GM18508 (cell line): ENCODE data around the gene VGLL1.

Experiments used
- ATAC-seq: cut with Tn5 transposase; IDR thresholded peaks from one replicate; pipeline ENCODE4 v1.9.1; 2021; ENCODE audit warnings: moderate number of reproducible peaks; ENCODE audit not compliant: insufficient read depth, unreplicated experiment

The VGLL1 gene, protein sequence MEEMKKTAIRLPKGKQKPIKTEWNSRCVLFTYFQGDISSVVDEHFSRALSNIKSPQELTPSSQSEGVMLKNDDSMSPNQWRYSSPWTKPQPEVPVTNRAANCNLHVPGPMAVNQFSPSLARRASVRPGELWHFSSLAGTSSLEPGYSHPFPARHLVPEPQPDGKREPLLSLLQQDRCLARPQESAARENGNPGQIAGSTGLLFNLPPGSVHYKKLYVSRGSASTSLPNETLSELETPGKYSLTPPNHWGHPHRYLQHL

DNA sequence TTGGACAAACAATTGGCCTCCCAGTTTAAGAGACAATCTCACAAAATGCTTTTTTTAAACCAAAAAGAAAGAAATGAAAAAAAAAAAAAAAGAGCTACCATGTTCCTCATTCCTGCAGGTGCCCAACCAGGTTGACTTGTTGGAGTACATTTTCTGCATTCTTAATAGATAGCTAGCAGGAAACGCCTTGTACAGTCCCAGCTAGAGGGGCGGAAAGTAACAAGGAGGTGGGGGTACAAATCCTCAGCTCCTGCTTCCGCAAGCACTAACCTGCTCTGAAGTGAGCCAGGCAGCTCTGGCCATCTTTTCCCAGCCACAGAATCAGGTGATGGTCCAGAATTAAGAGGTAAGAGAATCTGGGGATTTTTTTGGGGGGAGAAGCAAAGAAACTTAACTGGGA lies at the start of gene VGLL1:
VGLL1 (plus strand) TSS at position 265 of the 400 bp plus-strand sequence. CDS start 3,806 bp downstream, outside the sequence.
- no peak for ATAC-seq

DNA sequence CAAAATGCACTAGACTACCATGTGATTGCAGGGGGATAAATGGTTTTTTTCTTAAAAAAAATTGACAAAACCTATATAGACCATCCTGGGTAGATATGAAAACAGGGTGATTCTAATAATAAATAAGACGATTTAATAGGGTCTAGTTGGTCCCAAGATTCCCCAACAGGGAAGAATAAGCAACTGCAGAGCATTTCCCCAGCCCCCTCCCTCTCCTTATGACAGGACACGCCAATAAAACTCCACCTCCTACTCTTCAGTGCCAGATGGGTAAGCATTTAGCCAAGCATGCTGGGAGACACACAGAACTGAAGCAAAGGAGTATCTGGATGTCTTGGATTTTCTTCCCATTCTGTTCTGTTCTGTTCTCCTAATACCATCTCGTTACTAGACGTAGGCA lies 44.4 kb upstream of the VGLL1 start, which contains the start of gene BRS3:
BRS3 (plus strand) TSS at position 301 of the 400 bp plus-strand sequence. CDS start 168 bp downstream, outside the sequence.
- ATAC-seq: no peak

DNA sequence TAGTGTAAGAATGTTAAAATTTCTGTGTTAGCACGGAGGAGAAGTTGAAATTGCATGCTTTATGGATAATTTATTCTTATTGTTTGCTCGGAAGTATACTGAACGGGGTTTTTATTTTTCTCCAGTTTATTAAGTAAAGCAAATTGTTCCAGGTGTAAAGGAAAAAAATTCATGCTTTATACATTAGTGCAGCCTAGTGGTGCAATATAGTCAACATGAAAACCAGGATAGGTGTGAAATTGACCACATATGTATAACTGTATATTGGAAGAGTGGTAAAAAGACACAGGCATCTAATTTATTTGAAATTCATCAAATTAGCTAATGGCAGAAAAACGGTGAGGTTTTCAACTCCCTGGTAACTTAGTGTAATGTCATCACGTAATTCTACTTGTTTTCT lies 43.3 kb upstream of the VGLL1 start:
- no peak for ATAC-seq

DNA sequence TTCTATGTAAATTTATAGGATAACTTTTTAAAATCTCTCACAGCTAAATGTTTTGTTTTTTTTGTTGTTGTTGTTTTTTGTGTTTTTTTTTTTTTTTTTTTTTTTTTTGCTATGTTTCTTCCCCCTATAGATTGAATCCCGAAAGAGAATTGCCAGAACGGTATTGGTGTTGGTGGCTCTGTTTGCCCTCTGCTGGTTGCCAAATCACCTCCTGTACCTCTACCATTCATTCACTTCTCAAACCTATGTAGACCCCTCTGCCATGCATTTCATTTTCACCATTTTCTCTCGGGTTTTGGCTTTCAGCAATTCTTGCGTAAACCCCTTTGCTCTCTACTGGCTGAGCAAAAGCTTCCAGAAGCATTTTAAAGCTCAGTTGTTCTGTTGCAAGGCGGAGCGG lies 40.2 kb upstream of the VGLL1 start:
- no peak for ATAC-seq

DNA sequence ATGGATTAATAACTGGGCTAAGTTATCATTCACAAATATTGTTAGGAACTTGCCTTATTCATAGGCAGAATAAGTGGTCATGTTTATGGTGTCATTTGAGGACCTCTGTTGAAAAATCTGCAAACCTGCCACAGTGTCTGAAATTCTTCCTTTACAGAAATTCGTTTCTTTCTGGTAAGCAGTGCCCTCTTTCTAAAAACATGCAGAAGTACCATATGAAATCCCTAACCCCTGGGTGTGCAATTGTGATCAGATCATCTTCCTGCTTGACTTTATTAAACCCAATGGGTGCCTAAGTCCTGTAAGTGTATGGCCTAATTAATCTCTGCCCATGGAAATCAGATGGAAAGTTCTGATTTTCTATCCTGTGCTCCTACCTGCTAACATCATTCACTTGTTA lies 39.0 kb upstream of the VGLL1 start:
- no peak for ATAC-seq

DNA sequence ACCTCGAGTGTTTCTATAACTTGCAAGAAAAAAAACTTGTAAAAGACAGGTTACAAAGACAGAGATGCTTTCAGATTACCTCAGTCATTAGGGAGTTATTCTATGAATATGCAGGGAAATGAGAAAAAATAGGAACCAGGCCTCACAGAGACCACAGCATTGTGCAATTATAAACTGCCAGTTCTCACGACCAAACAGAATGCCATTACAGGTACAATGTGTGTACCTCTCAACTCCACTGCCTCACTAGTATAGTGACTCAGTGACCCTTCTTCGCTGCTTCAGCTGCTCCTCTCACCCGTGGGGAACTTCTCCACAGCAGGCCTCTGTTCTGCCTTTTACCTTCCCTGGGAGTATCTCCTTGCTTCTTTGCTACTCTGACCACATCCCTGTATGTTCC lies 37.0 kb upstream of the VGLL1 start:
- no peak for ATAC-seq

DNA sequence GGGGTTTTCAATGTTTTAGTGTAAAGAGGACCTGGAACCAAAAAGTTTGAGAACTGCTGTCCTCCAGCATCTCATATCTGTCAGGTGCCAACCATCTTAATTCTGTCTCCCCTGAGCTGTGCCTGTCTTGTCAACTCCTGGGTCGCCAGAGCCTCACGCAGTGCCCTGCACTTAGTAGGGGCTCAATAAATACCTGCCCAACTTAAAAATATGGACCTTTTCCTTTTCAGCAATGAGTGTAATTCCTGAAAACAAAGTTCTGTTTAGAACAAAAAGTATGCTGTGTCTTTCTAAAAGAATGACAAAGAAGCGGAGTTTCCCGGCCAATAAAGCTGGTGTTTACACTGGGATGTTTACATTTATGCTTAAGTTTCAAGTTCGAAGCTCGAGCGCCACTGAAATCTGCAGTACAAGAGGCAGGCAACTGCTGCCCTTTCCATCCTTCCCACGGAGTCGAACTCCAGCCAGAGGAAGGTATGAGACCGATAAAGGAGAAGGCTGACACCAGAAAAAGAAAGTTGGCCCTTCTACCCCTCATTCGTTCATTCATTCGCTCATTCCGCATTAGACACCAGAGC lies 35.7 kb upstream of the VGLL1 start:
- ATAC-seq: no peak

DNA sequence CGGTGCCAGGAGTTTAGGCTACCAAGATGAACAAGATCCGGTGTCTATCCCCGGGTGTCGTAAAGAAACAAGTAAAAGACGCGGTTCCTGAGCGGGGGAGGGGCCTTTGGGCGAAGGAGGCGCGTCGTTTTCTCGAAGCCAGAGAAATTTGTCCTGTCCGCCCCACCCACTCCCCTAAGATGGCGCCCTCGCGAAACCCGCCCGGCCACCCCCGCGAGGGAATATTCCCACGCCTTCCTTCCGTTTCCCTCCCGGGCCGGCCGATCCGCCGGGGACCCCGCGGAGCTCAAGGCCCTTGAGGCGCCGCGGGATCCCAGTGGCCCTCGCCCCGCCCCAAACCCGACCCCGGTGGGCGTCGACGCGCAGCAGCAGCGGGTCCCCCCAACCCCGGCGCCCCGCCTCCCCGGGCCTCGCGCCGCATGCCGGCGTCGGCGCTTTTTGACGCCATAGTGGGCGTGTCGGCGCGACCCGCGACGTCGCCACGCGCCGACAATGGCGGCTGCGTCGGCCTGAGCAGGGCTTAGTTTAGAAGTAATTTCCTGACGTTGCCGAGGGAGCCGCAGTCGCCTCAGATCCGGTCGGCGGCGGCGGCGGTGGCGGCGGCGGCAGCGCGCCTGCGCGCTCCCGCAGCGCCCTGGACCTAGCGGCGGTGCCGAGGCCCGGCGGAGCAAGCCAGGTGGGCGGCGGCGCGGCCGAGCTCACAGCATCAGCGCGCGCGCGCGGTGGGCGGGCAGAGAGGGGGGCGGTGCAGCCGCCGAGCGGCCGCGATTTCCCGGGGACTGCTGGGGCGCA lies 35.1 kb upstream of the VGLL1 start:
- ATAC-seq: no peak

DNA sequence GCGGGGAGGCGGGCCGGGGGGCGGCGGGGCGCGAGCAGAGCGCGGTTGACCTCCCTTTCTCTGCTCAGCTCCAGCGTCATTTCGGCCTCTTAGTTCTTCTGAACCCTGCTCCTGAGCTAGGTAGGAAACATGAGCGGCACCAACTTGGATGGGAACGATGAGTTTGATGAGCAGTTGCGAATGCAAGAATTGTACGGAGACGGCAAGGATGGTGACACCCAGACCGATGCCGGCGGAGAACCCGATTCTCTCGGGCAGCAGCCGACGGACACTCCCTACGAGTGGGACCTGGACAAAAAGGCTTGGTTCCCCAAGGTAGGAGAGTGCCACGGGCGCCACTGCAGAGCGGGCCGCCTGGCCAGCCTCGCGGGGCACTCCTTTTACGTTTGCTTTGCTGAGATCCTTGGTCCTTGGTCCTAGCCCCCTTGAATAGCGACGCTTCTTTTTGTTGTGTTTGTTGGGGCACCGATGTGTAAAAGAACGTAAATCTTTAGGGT lies 34.4 kb upstream of the VGLL1 start, which contains the start of gene HTATSF1:
HTATSF1 (plus strand) TSS at position 37 of the 497 bp plus-strand sequence; CDS start at position 130, 93 bp downstream.
- ATAC-seq: no peak

DNA sequence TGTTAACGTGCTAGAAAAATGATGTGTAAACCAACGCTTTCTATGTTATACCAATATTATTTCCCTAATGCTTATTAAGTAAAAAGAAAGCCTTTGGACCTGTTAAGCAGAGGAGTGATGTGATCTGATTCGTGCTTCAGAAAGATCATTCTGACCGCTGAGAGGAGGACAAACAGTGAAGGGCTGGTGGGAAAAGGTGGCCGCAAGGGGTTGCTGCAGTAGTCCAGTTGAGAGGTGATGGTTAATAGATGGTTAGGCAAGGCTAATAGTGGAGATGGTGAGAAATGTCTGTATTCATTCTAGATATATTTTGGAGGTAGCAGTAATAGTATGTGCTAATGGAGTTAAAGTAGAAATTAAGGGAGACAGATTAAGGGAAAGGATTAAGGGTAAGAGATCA lies 12.9 kb upstream of the VGLL1 start:
- ATAC-seq: no peak

DNA sequence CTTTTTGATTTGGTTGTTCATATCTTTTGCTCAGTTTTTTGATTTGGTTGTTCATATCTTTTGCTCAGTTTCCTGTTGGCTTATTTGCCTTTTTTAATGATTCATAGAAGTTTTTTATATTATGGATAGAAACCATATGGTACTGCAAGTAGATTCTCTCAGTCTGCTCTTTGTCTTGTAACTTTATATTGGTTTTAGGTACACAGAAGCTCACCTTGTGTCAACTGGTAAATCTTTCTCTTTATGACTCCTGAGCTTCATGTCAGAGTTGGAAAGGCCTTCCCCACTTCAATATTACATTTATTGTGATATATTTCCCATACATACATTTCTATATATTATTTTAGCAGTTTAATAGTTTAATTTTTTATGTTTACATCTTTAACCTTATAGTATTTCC lies 8.2 kb upstream of the VGLL1 start:
- no peak for ATAC-seq

DNA sequence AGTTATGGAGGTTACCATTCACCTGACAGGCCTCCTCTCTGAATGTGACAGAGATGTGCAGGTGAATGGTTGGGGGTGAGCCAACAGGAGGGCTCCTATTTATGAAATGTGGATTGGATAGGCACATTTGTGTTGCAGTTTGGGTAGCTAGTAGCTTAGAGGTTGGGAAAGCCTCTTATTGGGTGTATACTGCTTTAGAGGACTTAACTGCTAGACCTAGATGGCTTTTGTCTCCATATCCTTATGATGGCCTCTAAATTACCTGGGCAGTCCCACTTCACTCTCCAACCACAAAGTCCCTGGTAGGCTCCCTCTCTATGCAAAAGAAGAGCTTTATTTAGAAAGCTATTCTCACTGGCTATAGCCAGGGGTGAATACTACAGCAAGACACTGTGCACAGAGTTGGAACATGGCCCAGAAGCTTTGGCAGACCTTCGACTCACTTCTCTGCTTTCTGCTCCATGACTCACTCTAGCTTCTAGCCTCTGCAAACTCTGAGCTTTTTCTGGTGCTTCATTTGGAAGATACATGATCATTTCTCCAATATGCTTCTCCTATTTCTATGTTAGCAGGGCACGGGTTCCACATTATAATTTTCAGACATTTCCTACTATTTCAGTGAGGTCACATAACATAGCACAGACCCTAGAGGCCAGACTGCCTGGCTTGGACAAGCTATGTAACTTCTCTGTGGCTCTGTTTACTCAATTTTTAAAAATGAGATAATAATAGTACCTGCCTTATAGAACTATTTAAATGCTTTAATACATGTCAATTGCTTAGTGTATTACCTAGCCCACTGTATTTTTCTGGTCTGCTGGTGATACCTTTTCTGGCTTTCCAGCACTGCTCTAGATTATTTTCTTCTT lies 6.0 kb upstream of the VGLL1 start:
- no peak for ATAC-seq

DNA sequence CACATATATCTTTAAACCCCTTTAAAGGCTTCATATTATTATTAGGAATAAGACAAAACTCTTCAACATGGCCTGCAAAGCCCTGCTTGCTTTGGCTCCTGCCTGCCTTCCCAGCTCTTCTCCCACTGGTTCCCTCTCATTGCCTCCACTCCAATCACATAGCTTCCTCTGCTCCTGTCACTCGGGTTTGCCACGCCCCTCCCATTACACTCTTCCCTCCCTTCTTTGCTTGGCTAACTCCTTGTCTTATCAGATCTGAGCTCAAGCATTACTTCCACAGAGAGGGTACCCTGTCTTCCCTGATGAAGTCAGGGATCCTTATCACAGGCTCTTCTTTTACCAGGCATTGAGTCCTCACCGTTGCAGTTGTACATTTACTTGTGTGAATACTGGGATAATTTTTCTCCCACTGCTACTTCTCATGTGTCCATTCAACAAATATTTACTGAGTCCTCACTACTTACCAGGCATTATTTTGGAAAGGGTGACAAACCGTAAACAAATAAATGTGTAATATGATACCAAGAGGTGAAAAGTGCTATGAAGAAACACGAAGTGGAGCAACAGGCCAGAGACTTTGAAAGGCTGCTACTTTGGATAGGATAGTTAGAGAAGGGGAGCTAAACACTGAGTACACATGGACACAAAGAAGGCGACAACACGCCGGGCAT lies 3.2 kb upstream of the VGLL1 start:
- ATAC-seq: no peak

DNA sequence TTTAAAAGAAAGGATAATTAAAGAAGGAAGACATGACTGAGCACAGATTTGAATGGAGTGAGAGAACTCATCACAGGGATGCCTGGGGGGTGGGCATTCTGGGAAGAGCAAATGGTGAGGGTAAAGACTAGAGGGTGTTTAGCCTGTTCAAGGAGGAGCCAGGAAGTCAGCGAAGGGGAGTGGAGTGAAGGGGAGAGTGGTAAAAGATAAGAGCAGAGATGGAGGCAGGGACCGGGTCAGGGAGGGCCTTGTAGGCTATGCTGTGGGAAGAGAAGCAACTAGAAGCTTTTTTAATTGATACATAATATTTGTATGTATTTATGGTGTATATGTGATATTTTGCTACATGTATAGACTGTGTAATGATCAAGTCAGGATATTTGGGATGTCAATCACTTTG lies 2.2 kb upstream of the VGLL1 start:
- ATAC-seq: no peak

DNA sequence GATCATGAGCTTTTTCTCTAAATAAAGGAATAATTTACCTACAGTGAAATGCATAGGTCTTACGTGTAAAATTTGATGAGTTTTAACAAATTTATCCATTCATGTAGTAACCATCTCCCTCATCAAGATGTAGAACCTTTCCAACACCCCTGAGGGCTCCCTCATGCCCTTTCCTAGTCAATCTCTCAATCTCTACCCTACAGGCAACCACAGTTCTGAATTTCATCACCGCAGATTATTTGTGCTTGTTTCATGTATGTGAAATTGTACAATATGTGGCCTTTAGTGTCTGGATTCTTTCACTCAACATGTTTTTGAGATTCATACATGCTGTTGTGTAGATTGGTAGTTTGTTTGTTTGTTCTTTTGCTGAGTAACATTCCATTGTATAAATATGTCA lies 2.1 kb downstream of the VGLL1 start:
- ATAC-seq: no peak

DNA sequence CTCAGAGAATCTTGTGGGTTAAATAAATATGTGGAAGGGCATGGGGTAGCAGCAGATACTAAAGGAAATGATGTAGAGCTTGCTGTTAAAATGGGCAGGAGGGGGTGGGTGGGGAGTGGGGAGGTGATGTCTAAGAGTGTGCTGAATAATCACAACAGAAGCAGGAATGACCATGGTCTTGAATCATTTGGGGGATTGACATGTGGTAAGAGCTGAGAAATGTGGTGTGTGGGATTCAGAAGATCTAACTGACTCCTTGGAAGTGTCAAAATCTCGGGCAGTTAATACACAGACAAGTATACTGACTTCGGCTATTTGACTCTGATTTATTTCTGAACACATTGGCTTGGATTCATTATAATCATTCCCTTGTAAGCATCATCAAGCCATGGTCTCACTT lies 6.8 kb downstream of the VGLL1 start:
- ATAC-seq: no peak

DNA sequence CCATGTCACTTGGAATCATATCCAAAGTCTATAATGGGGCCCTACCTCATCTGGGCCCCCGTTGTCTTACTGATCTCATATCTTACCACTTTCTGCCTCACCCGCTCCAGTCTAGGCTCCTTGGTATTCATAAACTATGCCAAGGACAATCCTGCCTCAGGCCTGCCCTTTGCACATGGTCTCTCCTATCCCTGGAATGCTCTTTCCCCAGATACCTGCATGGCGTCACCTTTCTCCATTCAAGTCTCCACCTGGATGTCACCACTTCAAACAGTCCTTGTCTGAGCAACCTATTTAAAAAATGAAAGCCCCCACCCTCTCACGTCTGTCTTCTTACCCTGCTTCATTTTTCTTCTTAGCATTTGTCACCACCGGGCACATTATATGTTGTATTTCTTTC lies 8.2 kb downstream of the VGLL1 start:
- no peak for ATAC-seq

DNA sequence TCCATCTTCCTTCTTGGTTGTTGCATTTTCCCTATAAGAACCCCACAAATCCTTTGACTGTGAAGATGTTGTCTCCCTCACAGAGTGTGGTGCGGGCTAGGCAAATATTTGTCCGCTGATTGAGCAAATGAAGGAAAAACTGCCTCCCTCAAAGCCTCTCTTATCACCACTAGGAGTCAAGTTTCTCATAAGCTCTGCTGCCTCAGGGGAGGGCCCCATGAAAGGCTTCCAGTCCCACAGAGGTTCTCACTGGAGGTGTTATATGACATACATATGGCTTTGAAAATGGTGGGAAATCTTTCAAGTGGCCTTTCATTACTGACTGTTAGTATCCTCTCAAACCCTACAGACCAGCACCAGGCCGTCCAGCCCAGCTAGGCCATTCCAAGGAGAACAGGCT lies 9.3 kb downstream of the VGLL1 start:
- no peak for ATAC-seq

DNA sequence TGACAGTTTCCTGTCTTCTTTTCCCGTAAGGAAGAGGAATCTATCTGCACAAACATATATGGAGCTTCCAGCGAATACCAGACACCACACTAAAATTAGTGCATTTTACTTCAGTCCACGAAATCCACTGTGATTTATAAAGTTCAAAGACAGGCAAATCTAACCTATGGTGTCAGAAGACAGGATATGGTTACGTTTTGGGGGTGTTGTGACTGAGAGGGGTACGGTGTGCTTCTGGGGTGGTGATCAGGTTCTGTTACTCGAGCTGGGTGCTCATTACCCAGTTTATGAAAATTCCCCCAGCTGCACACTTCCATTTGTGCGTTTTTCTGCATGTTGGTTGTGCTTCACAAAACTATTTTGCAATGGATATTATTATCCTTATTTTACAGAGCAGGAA lies 10.3 kb downstream of the VGLL1 start:
- no peak for ATAC-seq

DNA sequence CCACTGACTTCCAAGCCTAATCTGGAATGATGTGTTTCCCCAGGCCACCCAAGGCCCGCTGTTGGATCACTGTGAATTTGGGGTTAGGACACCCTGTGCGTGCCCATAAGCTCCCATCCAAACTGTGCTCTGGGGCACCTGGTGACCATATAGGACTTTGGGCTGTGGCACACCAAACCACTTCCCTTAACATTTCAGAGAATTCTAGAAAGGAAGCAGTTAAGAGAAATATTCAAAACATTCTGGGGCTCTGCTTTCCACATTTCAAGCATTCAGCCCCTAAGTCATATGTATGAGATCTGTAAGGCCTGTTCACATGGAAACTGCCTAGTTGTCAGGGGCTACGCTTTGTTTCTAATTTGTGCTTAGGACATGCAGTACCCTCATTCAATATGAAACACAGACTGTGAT lies 14.4 kb downstream of the VGLL1 start:
- ATAC-seq: no peak
